Natural killer cell treated with Interleukin-12 subunit alpha and Interleukin-12 subunit beta and Interleukin-15 and Interleukin-18, amount 100 ng/mL, for 72 hours (primary cell): Measurements from ENCODE around the gene LRRC8B. TPM values are rescaled to one million over a fixed set of nuclear protein-coding genes. Genes with fewer than 3 reads are reported as not detected.

ENCODE experiments used
- ATAC-seq, 2 donors: fragments of 150-1000 bp; cut with Tn5 transposase in 1 of 2; sonication (Bioruptor Pico), chemical (Tn5 transposase) in 1 of 2; 2 replicates each; pipeline ENCODE4 v1.10.0; 2021
- DNase-seq: peaks from one replicate; pipeline ENCODE4 v3.0.0; 2022; ENCODE audit warnings: low spot score
- H3K27ac Mint-ChIP-seq, 2 donors: 1 replicate in 1 of 2; 2 replicates in 1 of 2; pipeline ENCODE4 v1.8.0; 2022; ENCODE audit warnings: mixed read lengths in 2 of 2, mild to moderate bottlenecking in 1 of 2, moderate library complexity in 1 of 2
- H3K27me3 Mint-ChIP-seq, 2 donors: 1 replicate in 1 of 2; 2 replicates in 1 of 2; pipeline ENCODE4 v1.8.0; 2022; ENCODE audit warnings: mixed read lengths in 2 of 2
- H3K36me3 Mint-ChIP-seq: one replicate; pipeline ENCODE4 v1.8.0; 2022; ENCODE audit warnings: mixed read lengths
- H3K4me1 Mint-ChIP-seq, 2 donors: 1 replicate in 1 of 2; 2 replicates in 1 of 2; pipeline ENCODE4 v1.8.0; 2022; ENCODE audit warnings: low read depth in 2 of 2, mixed read lengths in 2 of 2, mild to moderate bottlenecking in 1 of 2
- H3K4me3 Mint-ChIP-seq: one replicate; pipeline ENCODE4 v1.8.0; 2022; ENCODE audit warnings: mixed read lengths
- H3K9me3 Mint-ChIP-seq: 2 replicates; pipeline ENCODE4 v1.8.0; 2022; ENCODE audit warnings: mixed read lengths
- total RNA-seq, 2 donors: library from RNA; stranded (reverse); gene quantifications; one replicate each; pipeline ENCODE4 v1.2.3, GENCODE V29; 2022

Gene LRRC8B
- total RNA-seq, 2 donors from 2014 or later = 11.1 to 15.3 TPM

- DNase-seq = no peak
- Mint-ChIP-seq H3K9me3 (no peaks in the 10 kb centered on the region), H3K27me3 (no peaks in the 10 kb centered on the region), H3K36me3 (peaks cover 9% of the 10 kb centered on the region), H3K4me3 (no peak overlapping the region), H3K4me1 (peaks cover 0 to 3% of the 10 kb centered on the region in 2 donors), H3K27ac (no peak overlapping the region)
- ATAC-seq = no peak
Measured at GRCh38 chr1:89567797-89568196, 43.2 kb downstream of the LRRC8B start.

DNA sequence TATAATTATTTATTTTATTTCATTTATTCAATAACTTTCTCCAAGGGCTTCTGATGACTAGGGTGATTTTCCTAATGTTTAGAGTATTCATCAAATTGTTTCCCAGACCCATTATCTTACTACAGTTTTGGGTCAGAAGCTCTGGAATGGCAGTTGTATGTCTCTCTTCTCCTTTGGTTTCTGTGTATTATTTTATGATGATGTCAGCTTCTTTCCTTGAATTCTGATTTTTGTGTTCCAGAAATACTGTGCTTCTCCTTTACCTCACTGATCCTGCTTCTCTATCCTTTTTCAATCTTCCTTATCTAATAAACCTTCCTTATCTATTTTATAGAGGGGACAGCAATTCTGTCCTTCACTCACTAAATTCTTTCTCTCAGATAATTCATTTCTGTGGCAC, 48.8 kb downstream of the LRRC8B start:
- H3K27ac Mint-ChIP-seq = no peak overlapping the region
- no peak overlapping the region for H3K4me3 Mint-ChIP-seq
- no peaks in the 10 kb centered on the region for H3K9me3 Mint-ChIP-seq

DNA sequence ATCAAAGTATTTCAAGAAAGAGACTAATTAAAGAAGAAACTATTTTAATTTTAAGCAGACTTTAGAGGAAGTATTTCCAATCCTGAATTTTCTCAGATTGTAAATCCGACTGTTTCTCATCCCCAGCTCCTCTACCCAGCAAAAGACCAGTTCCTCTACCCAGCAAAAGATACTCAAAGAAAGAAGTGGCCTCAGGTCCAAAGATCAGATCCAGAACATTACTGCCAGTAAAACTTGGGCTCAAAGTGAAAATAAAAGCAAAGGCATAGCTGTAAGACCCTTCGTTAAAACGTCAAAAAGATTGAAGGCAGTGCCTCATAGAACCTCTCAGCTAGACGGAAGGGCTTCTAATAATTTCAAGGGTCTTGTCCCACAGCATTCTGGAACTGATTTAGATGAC, 50.0 kb downstream of the LRRC8B start:
- ATAC-seq = no peak
- Mint-ChIP-seq H3K27me3 (no peaks in the 10 kb centered on the region), H3K36me3 (peaks cover 15% of the 10 kb centered on the region), H3K9me3 (no peaks in the 10 kb centered on the region), H3K27ac (no peak overlapping the region), H3K4me3 (no peak overlapping the region), H3K4me1 (peaks cover 0 to 3% of the 10 kb centered on the region in 2 donors)
- no peak for DNase-seq

More for the DNA sequence above, 48.8 kb downstream of the LRRC8B start:
- Mint-ChIP-seq H3K27me3 (no peaks in the 10 kb centered on the region), H3K36me3 (peaks cover 15% of the 10 kb centered on the region), H3K4me1 (peaks cover 0 to 3% of the 10 kb centered on the region in 2 donors)
- DNase-seq = no peak
- ATAC-seq = no peak

DNA sequence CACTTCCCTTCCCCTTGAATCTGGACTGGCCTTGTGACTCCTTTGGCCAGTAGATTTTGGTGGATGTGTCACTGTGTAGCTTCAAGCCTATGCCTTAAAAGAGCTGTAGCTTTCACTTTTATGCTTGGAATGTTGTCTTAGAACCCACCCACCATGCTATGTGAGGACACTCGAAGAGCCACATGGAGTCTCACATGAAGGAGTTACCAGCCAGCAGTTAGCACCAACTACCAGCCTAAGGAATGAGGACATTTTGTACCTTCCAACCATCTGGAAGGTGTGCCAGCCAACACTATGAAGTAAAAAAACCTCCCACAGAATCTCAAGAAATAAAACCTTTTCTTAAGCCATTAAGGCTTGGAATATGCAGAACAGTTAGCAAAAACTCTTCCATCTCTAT, 50.6 kb downstream of the LRRC8B start:
- H3K36me3 Mint-ChIP-seq = peaks cover 18% of the 10 kb centered on the region

DNA sequence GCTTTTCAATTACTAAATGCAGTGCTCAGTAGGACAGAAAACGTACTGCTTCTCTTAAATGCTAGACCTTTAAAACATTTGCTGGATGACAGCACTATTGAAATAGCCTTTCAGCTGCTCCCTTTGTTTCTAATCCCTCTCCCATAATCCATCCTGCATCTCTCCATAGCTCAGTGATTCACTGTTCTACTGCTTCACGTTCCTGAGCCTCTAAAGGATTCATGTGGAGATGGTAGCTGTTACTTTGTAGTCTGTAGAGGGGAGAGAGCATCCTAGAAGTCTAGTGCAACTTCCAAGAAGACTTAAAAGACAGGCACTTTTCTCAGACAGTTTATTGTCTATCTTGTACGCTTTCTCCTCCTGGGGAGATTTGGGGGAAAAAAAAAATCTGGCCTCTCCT, 51.4 kb downstream of the LRRC8B start:
- Mint-ChIP-seq H3K27me3 (no peaks in the 10 kb centered on the region), H3K9me3 (no peaks in the 10 kb centered on the region), H3K4me3 (no peak overlapping the region), H3K36me3 (peaks cover 11% of the 10 kb centered on the region), H3K27ac (no peak overlapping the region), H3K4me1 (no peaks in the 10 kb centered on the region)
- ATAC-seq = no peak
- DNase-seq = no peak

More for the DNA sequence above, 50.6 kb downstream of the LRRC8B start:
- DNase-seq (no peak), ATAC-seq (no peak)
- Mint-ChIP-seq H3K27ac (no peak overlapping the region), H3K4me1 (peaks cover 0 to 2% of the 10 kb centered on the region in 2 donors), H3K27me3 (no peaks in the 10 kb centered on the region), H3K9me3 (no peaks in the 10 kb centered on the region), H3K4me3 (no peak overlapping the region)

DNA sequence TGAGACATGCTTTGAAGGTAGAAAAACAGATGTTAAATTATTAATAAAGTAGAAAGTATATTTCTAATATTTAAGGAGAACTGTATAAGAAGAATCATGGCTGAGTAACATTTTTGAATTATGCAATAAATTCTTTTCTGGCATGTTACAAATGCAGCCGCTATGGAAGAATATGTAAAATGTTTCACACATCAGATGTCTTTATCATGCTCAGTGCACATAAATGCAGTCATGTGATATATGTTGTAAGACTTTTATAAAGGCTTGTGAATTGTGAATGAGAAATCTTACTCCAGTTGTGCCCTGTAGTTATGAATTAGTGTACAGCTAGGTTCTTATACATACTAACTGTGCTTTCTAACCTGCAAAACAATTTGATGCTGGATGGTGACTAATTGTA, 53.5 kb downstream of the LRRC8B start:
- no peak for ATAC-seq
- H3K9me3 Mint-ChIP-seq = no peaks in the 10 kb centered on the region

DNA sequence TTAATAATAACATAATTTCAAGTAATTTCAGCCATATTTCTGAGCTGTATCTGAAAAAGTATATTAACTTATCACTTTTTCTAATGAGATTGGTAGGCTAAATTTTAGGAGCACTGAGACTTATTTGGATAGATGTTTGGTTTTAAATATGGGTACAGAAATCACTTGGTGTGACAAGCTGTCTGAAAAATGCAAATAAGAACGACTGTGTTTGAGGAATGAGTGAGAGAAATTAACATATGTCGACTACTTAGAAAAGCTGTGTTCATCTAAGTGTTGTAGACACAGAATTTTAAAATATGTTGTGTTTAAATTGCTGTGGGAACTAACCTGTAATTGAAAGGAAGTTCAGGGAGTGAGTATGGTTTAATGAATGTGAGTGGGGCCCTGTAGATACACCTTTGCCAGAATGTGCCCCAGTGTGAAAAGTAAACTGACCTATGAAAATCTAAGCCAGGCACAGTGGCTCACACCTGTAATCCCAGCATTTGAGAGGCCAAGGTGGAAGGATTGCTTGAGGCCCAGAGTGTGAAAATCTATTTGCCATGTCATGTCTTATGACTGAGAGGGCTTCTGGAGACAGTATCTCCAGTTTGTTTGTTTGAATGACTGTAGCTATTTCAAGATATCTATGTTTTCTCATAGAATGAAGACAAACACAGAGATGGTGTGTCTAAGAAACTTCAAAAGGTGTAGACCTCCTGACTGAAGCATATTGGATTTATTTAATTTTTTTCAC, 54.5 kb downstream of the LRRC8B start:
- no peak overlapping the region for H3K4me3 Mint-ChIP-seq
- H3K27me3 Mint-ChIP-seq = no peaks in the 10 kb centered on the region
- peaks cover 10% of the 10 kb centered on the region for H3K36me3 Mint-ChIP-seq
- H3K4me1 Mint-ChIP-seq = peaks cover 0 to 5% of the 10 kb centered on the region in 2 donors
- no peaks in the 10 kb centered on the region for H3K9me3 Mint-ChIP-seq
- ATAC-seq (no peak), DNase-seq (no peak)
- no peak overlapping the region for H3K27ac Mint-ChIP-seq

More for the DNA sequence above, 53.5 kb downstream of the LRRC8B start:
- H3K4me1 Mint-ChIP-seq = peaks cover 0 to 5% of the 10 kb centered on the region in 2 donors
- H3K4me3 Mint-ChIP-seq = no peak overlapping the region
- H3K27me3 Mint-ChIP-seq = no peaks in the 10 kb centered on the region
- H3K36me3 Mint-ChIP-seq = peaks cover 10% of the 10 kb centered on the region
- no peak for DNase-seq
- H3K27ac Mint-ChIP-seq = no peak overlapping the region

GRCh38 chr1:89580036-89580435, 55.4 kb downstream of the LRRC8B start:
- H3K27ac Mint-ChIP-seq = no peak overlapping the region
- ATAC-seq = no peak

DNA sequence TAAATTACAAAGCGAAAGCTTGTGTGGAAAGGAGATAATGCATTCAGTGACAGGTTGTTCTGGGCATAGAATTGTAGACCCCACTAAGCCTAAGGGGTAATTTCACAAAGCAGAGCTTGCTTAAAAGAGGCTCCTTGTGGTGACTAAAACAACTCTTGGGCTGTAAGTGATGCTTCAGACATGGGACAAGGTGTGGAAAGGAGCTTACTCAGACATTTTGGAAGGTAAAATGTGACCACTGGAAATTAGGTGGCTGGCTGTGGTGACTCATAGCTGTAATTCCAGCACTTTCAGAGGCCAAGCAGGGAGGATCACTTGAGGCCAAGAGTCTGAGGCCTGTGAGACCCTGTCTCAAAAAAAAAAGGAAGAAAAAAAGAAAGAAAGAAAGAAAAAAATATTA, 57.2 kb downstream of the LRRC8B start:
- Mint-ChIP-seq H3K27ac (peak overlapping the region in 1 of 2 donors; percentile 38), H3K4me3 (no peak overlapping the region), H3K4me1 (peaks cover 0 to 5% of the 10 kb centered on the region in 2 donors), H3K27me3 (no peaks in the 10 kb centered on the region), H3K9me3 (no peaks in the 10 kb centered on the region), H3K36me3 (peaks cover 28% of the 10 kb centered on the region)
- DNase-seq (no peak), ATAC-seq (peak in 1 of 2 donors; percentile 31)

More at GRCh38 chr1:89580036-89580435, 55.4 kb downstream of the LRRC8B start:
- peaks cover 0 to 5% of the 10 kb centered on the region in 2 donors for H3K4me1 Mint-ChIP-seq
- no peaks in the 10 kb centered on the region for H3K9me3 Mint-ChIP-seq
- H3K4me3 Mint-ChIP-seq = no peak overlapping the region
- H3K36me3 Mint-ChIP-seq = peaks cover 18% of the 10 kb centered on the region
- H3K27me3 Mint-ChIP-seq = no peaks in the 10 kb centered on the region
- DNase-seq = no peak

GRCh38 chr1:89582571-89582970, 57.9 kb downstream of the LRRC8B start:
- Mint-ChIP-seq H3K4me1 (peaks cover 0 to 5% of the 10 kb centered on the region in 2 donors), H3K9me3 (no peaks in the 10 kb centered on the region), H3K27ac (no peak overlapping the region), H3K36me3 (peaks cover 28% of the 10 kb centered on the region), H3K27me3 (no peaks in the 10 kb centered on the region), H3K4me3 (no peak overlapping the region)
- DNase-seq (no peak), ATAC-seq (no peak)

DNA sequence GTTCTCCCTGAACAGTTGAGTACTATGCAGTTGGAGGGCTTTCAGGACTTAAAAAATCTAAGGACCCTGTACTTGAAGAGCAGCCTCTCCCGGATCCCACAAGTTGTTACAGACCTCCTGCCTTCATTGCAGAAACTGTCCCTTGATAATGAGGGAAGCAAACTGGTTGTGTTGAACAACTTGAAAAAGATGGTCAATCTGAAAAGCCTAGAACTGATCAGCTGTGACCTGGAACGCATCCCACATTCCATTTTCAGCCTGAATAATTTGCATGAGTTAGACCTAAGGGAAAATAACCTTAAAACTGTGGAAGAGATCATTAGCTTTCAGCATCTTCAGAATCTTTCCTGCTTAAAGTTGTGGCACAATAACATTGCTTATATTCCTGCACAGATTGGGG, 59.6 kb downstream of the LRRC8B start:
- Mint-ChIP-seq H3K4me3 (no peak overlapping the region), H3K36me3 (peaks cover 33% of the 10 kb centered on the region), H3K9me3 (no peaks in the 10 kb centered on the region), H3K27me3 (no peaks in the 10 kb centered on the region), H3K27ac (no peak overlapping the region), H3K4me1 (peaks cover 2 to 13% of the 10 kb centered on the region in 2 donors)
- no peak for DNase-seq
- no peak for ATAC-seq

DNA sequence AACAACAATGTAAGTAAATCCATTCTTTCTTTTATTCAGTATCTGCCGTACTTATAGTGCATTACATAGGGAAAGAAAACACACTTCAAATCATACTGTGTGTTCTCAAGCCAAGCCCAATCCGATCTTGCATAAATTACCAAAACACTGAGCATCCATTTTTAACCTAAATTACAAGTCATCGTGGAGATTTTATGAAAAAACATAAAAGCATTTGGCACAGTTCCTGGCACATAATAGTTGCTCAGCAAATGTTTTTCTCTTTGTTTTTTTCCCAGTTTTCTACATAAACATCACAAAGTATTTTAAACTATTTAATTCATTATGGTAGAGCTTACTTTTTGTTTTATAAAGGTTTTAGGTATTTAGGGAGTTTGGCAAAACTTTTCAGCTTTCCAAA, 60.2 kb downstream of the LRRC8B start:
- Mint-ChIP-seq H3K36me3 (peaks cover 33% of the 10 kb centered on the region), H3K4me3 (no peak overlapping the region), H3K27me3 (no peaks in the 10 kb centered on the region), H3K27ac (peak overlapping the region in 1 of 2 donors; percentile 29), H3K4me1 (peaks cover 3 to 19% of the 10 kb centered on the region in 2 donors), H3K9me3 (no peaks in the 10 kb centered on the region)
- no peak for ATAC-seq
- no peak for DNase-seq

DNA sequence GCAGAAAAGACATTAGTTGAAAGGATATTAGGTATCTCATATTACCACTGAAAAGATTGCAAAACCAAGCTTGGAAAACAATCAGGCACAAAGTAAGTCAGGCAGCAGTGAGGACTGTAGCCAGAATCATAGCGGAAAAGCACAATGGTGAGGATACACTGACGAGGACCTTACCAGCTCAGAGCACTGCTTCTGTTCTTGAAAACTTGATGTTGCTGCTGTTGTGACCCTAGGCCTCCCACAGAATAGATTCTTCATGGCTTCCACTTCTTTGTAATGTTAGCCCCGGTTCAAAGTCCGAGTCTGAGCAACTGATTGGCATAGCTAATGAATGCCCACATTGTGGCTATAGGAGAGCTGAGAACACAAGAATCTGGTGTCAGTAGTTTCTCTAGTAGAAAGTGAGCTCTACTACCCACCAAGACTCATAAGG, 63.1 kb downstream of the LRRC8B start:
- Mint-ChIP-seq H3K27me3 (no peaks in the 10 kb centered on the region), H3K4me1 (peaks cover 14 to 38% of the 10 kb centered on the region in 2 donors), H3K27ac (peak overlapping the region in 1 of 2 donors; percentile 45), H3K9me3 (no peaks in the 10 kb centered on the region), H3K36me3 (peaks cover 29% of the 10 kb centered on the region), H3K4me3 (no peak overlapping the region)
- DNase-seq (no peak), ATAC-seq (no peak)

GRCh38 chr1:89588480-89588879, 63.9 kb downstream of the LRRC8B start:
- Mint-ChIP-seq H3K4me1 (peaks cover 16 to 41% of the 10 kb centered on the region in 2 donors), H3K4me3 (no peak overlapping the region), H3K27me3 (no peaks in the 10 kb centered on the region), H3K9me3 (no peaks in the 10 kb centered on the region), H3K27ac (peak overlapping the region; percentile 7 to 45), H3K36me3 (peaks cover 28% of the 10 kb centered on the region)
- ATAC-seq (no peak), DNase-seq (no peak)
